DMS114 treated with DMSO at 0.1 percent for 48 hours (cell line): Measurements from ENCODE around the gene FH.

Experiments used
- DNase-seq: peaks from one replicate; lab custom pipeline; 2025; ENCODE audit not compliant: unreplicated experiment; lab: John Stamatoyannopoulos, UW

Gene FH

GRCh38 chr1:241460098-241460873, 59.3 kb downstream of the FH start:
- DNase-seq = no peak

GRCh38 chr1:241459186-241459802, 60.3 kb downstream of the FH start:
- no peak for DNase-seq

GRCh38 chr1:241457421-241457820, 62.1 kb downstream of the FH start:
- no peak for DNase-seq

GRCh38 chr1:241456743-241457142, 62.8 kb downstream of the FH start:
- no peak for DNase-seq

GRCh38 chr1:241453732-241454131, 65.8 kb downstream of the FH start:
- DNase-seq = no peak

GRCh38 chr1:241451956-241452355, 67.6 kb downstream of the FH start:
- DNase-seq = no peak
